OCI-LY1 (cell line): ENCODE data around the gene WNK2.
"Not testable (repeated sequence)": the region's sequence is repeated elsewhere in the genome, so short reads cannot be mapped to it uniquely, and the experiment has no call there.

Source experiments
- H2AFZ ChIP-seq: fragments of 200-600 bp; sonication (generic), shearing (Covaris generic); 2 replicates; pipeline ENCODE4 v1.6.0; 2014; ENCODE audit warnings: antibody characterized with exemption, mild to moderate bottlenecking, low read length
- H3F3A ChIP-seq: fragments of 200-600 bp; sonication (generic), shearing (Covaris generic); 2 replicates; pipeline ENCODE4 v1.6.0; 2014; ENCODE audit warnings: mild to moderate bottlenecking, antibody characterized with exemption, low read length, moderate library complexity; ENCODE audit not compliant: insufficient read depth
- H3K27ac ChIP-seq: fragments of 200-600 bp; sonication (generic); 2 replicates; pipeline ENCODE4 v1.5.1; 2014; ENCODE audit warnings: low read length, mixed run types, mild to moderate bottlenecking, low read depth; ENCODE audit not compliant: poor library complexity, severe bottlenecking
- H3K27me3 ChIP-seq: fragments of 200-600 bp; sonication (generic); 2 replicates; pipeline ENCODE4 v1.6.0; 2014; ENCODE audit warnings: antibody characterized with exemption, mild to moderate bottlenecking, low read length, moderate library complexity; ENCODE audit not compliant: insufficient read depth
- H3K36me3 ChIP-seq: fragments of 200-600 bp; sonication (generic); 2 replicates; pipeline ENCODE4 v1.6.1; 2014; ENCODE audit warnings: mild to moderate bottlenecking, antibody characterized with exemption, low read length, moderate library complexity, mixed read lengths; ENCODE audit not compliant: insufficient read depth
- H3K4me1 ChIP-seq: fragments of 200-600 bp; sonication (generic); 2 replicates; pipeline ENCODE4 v1.5.1; 2014; ENCODE audit warnings: mild to moderate bottlenecking, low read length, moderate library complexity; ENCODE audit not compliant: insufficient read depth, severe bottlenecking
- H3K4me2 ChIP-seq: fragments of 200-600 bp; sonication (generic), shearing (Covaris generic); 2 replicates; pipeline ENCODE4 v1.6.1; 2014; ENCODE audit warnings: low read length
- H3K4me3 ChIP-seq: fragments of 200-600 bp; sonication (generic); 2 replicates; pipeline ENCODE4 v1.5.1; 2014; ENCODE audit warnings: low read length, low read depth, mild to moderate bottlenecking, mixed read lengths; ENCODE audit not compliant: poor library complexity, severe bottlenecking
- H3K79me2 ChIP-seq: fragments of 200-600 bp; shearing (Covaris generic); 2 replicates; pipeline ENCODE4 v1.6.1; 2016; ENCODE audit warnings: mixed run types, low read length, mixed read lengths; ENCODE audit not compliant: insufficient read depth
- H3K9ac ChIP-seq: fragments of 200-600 bp; sonication (generic), shearing (Covaris generic); 2 replicates; pipeline ENCODE4 v1.6.1; 2014; ENCODE audit warnings: mild to moderate bottlenecking, low read length, mixed read lengths
- H3K9me2 ChIP-seq: fragments of 200-600 bp; sonication (generic), shearing (Covaris generic); 2 replicates; pipeline ENCODE4 v1.6.1; 2014; ENCODE audit warnings: low read depth, mild to moderate bottlenecking, low read length, mixed read lengths
- H3K9me3 ChIP-seq: fragments of 200-600 bp; shearing (Covaris generic); 2 replicates; pipeline ENCODE4 v1.6.1; 2014; ENCODE audit warnings: low read length, mixed read lengths
- H4K20me1 ChIP-seq: fragments of 200-600 bp; sonication (generic), shearing (Covaris generic); 2 replicates; pipeline ENCODE4 v1.6.0; 2016; ENCODE audit warnings: mild to moderate bottlenecking, low read length; ENCODE audit not compliant: insufficient read depth
- EZH2 ChIP-seq: fragments of 200-600 bp; sonication (generic), shearing (Covaris generic); IDR thresholded peaks from 2 replicates; pipeline ENCODE4 v1.8.0; 2017; ENCODE audit warnings: borderline replicate concordance, mixed run types, mild to moderate bottlenecking, antibody characterized with exemption, low read length, moderate library complexity, mixed read lengths
- TF ChIP-seq, protein P1 (sequence below): fragments of 200-600 bp; sonication (generic), shearing (Covaris generic); IDR thresholded peaks from 2 replicates; pipeline ENCODE4 v1.5.1; 2017; ENCODE audit warnings: mild to moderate bottlenecking, antibody characterized with exemption, low read length, moderate library complexity, mixed read lengths

WNK2 gene

DNA sequence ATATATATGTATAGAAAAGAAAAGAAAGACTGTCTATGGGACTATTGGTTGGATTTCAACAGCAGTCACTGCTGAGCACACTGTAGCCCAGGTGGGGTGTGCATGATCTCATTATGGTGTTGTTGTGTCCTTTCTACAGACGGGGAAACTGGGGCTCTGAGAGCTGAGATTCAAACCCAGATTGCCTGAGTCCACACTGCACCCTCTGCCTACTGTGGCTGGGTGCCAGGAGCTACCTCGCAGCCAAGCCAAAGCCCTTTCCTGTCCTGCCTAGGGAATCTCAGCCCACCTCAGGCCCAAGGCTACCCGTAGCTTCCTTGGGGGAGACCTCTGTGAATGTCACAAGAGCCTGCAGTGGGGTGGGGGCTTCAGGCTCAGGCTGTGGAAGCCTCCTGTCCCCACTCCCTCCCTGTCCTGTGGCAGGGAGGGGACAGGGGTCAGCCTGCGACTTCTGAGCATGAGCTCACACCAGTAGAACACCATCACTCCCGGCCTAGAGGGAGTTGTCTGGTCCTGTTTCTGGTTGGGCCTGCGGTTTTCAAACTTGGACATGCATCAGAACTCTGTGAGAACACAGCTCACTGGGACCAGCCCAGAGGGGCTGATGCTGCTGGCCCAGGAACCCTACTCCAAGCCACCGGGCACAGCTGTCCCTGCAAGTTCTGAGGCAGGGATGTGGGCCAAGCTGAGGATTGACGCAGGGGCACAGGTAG is 42.0 kb upstream of the WNK2 start:
- Histone ChIP-seq H3K4me3 (no peak overlapping the region), H3K27ac (peak overlapping the region; percentile 61), H3K4me1 (peaks cover 53% of the 10 kb centered on the region), H3K9me2 (no peaks in the 10 kb centered on the region), H3K36me3 (no peaks in the 10 kb centered on the region), H2AFZ (no peak overlapping the region), H4K20me1 (no peaks in the 10 kb centered on the region), H3K79me2 (no peaks in the 10 kb centered on the region), H3K9ac (no peak overlapping the region), H3F3A (no peaks in the 10 kb centered on the region), H3K9me3 (no peaks in the 10 kb centered on the region), H3K4me2 (no peak overlapping the region), H3K27me3 (no peaks in the 10 kb centered on the region)
- TF ChIP-seq, protein P1, sequence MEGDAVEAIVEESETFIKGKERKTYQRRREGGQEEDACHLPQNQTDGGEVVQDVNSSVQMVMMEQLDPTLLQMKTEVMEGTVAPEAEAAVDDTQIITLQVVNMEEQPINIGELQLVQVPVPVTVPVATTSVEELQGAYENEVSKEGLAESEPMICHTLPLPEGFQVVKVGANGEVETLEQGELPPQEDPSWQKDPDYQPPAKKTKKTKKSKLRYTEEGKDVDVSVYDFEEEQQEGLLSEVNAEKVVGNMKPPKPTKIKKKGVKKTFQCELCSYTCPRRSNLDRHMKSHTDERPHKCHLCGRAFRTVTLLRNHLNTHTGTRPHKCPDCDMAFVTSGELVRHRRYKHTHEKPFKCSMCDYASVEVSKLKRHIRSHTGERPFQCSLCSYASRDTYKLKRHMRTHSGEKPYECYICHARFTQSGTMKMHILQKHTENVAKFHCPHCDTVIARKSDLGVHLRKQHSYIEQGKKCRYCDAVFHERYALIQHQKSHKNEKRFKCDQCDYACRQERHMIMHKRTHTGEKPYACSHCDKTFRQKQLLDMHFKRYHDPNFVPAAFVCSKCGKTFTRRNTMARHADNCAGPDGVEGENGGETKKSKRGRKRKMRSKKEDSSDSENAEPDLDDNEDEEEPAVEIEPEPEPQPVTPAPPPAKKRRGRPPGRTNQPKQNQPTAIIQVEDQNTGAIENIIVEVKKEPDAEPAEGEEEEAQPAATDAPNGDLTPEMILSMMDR = no peak
- no peak for TF ChIP-seq EZH2

DNA sequence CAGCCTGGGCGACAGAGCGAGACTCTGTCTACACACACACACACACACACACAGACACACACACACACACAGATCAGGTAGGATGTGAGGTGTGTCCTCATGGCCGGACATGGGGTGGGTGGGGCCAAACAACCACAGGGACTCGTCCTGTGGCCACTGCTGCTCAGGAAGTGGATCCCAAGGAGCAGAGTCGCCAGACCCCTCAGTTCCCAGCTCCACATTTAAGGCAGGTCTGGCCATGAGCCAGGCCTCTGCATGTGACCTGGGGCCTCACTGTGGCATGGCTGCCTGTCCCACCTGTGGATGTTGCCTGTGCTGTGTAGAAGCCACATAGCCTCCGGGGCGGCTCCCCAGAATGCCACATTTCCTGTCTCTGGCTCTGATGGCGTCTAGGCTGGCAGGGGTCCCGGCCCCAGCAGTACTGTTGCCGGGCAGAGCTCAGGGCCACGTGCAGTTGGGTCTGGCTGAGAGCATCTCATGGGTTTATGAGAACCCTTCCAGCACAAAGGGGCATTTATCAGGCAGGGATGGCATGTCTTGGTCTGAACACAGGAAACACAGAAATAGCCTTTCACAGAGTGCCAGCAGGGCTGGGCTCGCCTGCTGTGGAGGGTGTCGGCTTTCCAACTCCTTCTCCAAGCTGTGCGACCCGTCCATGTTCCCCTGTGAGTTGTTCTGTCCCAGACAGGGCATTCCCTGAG is 40.0 kb upstream of the WNK2 start:
- H3K4me1 ChIP-seq = peaks cover 41% of the 10 kb centered on the region

DNA sequence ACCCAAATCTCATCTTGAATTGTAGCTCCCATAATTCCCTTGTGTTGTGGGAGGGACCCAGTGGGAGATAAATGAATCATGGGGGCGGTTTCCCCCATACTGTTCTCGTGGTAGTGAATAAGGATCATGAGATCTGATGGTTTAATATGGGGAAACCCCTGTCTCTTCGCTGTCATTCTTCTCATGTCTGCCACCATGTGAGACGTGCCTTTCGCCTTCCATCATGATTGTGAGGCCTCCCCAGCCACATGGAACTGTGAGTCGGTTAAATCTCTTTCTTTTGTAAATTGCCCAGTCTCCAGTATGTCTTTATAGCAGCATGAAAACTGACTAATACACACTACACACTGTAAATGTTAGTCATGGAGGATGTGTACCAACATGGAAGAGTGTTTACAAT is 37.2 kb upstream of the WNK2 start:
- not testable (repeated sequence) for H3K27ac ChIP-seq, H3K4me3 ChIP-seq, H3K9me2 ChIP-seq, H3K9ac ChIP-seq, H3K79me2 ChIP-seq, H3K36me3 ChIP-seq, H3K4me2 ChIP-seq, H2AFZ ChIP-seq, H3K9me3 ChIP-seq, H4K20me1 ChIP-seq, H3F3A ChIP-seq, H3K27me3 ChIP-seq
- H3K4me1 ChIP-seq = peaks cover 18% of the 10 kb centered on the region

More for the DNA sequence above, 40.0 kb upstream of the WNK2 start:
- Histone ChIP-seq H3K9me2 (no peaks in the 10 kb centered on the region), H3K9ac (peak overlapping the region; percentile 49; the same call in 1 of the 2 replicates), H3K4me3 (peak overlapping the region; percentile 5), H3K79me2 (no peaks in the 10 kb centered on the region), H3K27me3 (no peaks in the 10 kb centered on the region; the same call in 1 of the 2 replicates), H3K36me3 (no peaks in the 10 kb centered on the region), H3K4me2 (peak overlapping the region; percentile 53), H3K27ac (peak overlapping the region; percentile 76), H3F3A (no peaks in the 10 kb centered on the region), H4K20me1 (no peaks in the 10 kb centered on the region), H3K9me3 (no peaks in the 10 kb centered on the region), H2AFZ (peak overlapping the region; percentile 95)
- TF ChIP-seq, protein P1 = no peak
